ENCODE data around the gene CERCAM.
"Not testable (repeated sequence)": the region's sequence is repeated elsewhere in the genome, so short reads cannot be mapped to it uniquely, and the experiment has no call there.

The CERCAM gene

GRCh38 chr9:128411364-128412119 lies 9.1 kb upstream of the CERCAM start:
- TF ChIP-seq CTCF (IDR thresholded peaks at IDR 0.05; ENCODE audit: borderline replicate concordance, insufficient read depth, low read depth, low read length) = no peak
- H3K4me3 ChIP-seq (ENCODE audit: low read depth, low read length) = no peak overlapping the region

- no peak overlapping the region for H3K4me3 ChIP-seq (ENCODE audit: low read depth, low read length)
- TF ChIP-seq CTCF (IDR thresholded peaks at IDR 0.05; ENCODE audit: borderline replicate concordance, insufficient read depth, low read depth, low read length) = peak; percentile 51; the same call in 1 of the 2 replicates
Observed at GRCh38 chr9:128412120-128412790, 8.4 kb upstream of the CERCAM start.

GRCh38 chr9:128413728-128414127 lies 6.9 kb upstream of the CERCAM start:
- not testable (repeated sequence) for H3K4me3 ChIP-seq (ENCODE audit: low read depth, low read length)

GRCh38 chr9:128414461-128414860 lies 6.2 kb upstream of the CERCAM start:
- H3K4me3 ChIP-seq (ENCODE audit: low read depth, low read length) = no peak overlapping the region
- TF ChIP-seq CTCF (IDR thresholded peaks at IDR 0.05; ENCODE audit: borderline replicate concordance, insufficient read depth, low read depth, low read length) = peak; percentile 15; the same call in 1 of the 2 replicates

GRCh38 chr9:128415281-128415680 lies 5.4 kb upstream of the CERCAM start:
- no peak overlapping the region for H3K4me3 ChIP-seq (ENCODE audit: low read depth, low read length)
- TF ChIP-seq CTCF (IDR thresholded peaks at IDR 0.05; ENCODE audit: borderline replicate concordance, insufficient read depth, low read depth, low read length) = no peak

- no peak overlapping the region for H3K4me3 ChIP-seq (ENCODE audit: low read depth, low read length)
- no peak for TF ChIP-seq CTCF (IDR thresholded peaks at IDR 0.05; ENCODE audit: borderline replicate concordance, insufficient read depth, low read depth, low read length)
Observed at GRCh38 chr9:128416014-128416413, 4.6 kb upstream of the CERCAM start.

- no peak overlapping the region for H3K4me3 ChIP-seq (ENCODE audit: low read depth, low read length)
- no peak for TF ChIP-seq CTCF (IDR thresholded peaks at IDR 0.05; ENCODE audit: borderline replicate concordance, insufficient read depth, low read depth, low read length)
Observed at GRCh38 chr9:128416432-128417019, 4.1 kb upstream of the CERCAM start.
